IMR-90 (cell line): ENCODE data around the gene DOCK10. TPM values are rescaled to one million over a fixed set of nuclear protein-coding genes. Genes with fewer than 3 reads are reported as not detected.

ENCODE experiments used
- ATAC-seq: fragments of 200-7000 bp; cut with Tn5 transposase; 2 replicates; pipeline ENCODE4 v1.9.1; 2020; ENCODE audit warnings: low read depth, mild to moderate bottlenecking, moderate library complexity
- BruUV-seq: library from RNA; stranded (reverse); fragments of 400-500 nt; replicated peaks from 2 replicates; lab custom pipeline; 2021; lab: Mats Ljungman, UMichigan
- CTCF ChIA-PET: fragments of 300-600 bp; formaldehyde crosslinking; extraction: SDS; loops from one replicate; lab custom pipeline; 2021; ENCODE audit warnings: antibody characterized with exemption; lab: Yijun Ruan, JAX
- POLR2A ChIA-PET: fragments of 300-600 bp; sonication (Branson Sonifier 250); formaldehyde crosslinking; loops from one replicate; lab custom pipeline; 2022; ENCODE audit warnings: antibody characterized with exemption; ENCODE audit not compliant: unreplicated experiment; lab: Charles Lee
- DNase-seq: peaks from one replicate; pipeline ENCODE4 v3.0.0; 2013
- H2AFZ ChIP-seq: replicated peaks from 2 replicates; pipeline ENCODE3; 2013; ENCODE audit warnings: low read length, mild to moderate bottlenecking; ENCODE audit not compliant: poor library complexity
- H2AK5ac ChIP-seq: 2 replicates; pipeline ENCODE4 v1.6.1; 2013; ENCODE audit warnings: low read depth, low read length, inconsistent platforms
- H2AK9ac ChIP-seq: replicated peaks from 2 replicates; pipeline ENCODE3; 2013; ENCODE audit warnings: mild to moderate bottlenecking, low read depth, low read length, moderate library complexity; ENCODE audit not compliant: poor library complexity
- H2BK120ac ChIP-seq: 2 replicates; pipeline ENCODE4 v1.6.1; 2013; ENCODE audit warnings: low read depth, low read length, inconsistent platforms
- H2BK15ac ChIP-seq: 3 replicates; pipeline ENCODE4 v1.6.1; 2013; ENCODE audit warnings: low read depth, low read length, inconsistent platforms
- H2BK20ac ChIP-seq: 2 replicates; pipeline ENCODE4 v1.6.1; 2013; ENCODE audit warnings: low read depth, mild to moderate bottlenecking, inconsistent platforms, low read length, moderate library complexity
- H2BK5ac ChIP-seq: 2 replicates; pipeline ENCODE4 v1.6.1; 2013; ENCODE audit warnings: mild to moderate bottlenecking, low read depth, low read length, inconsistent platforms; ENCODE audit not compliant: poor library complexity, severe bottlenecking
- H3K14ac ChIP-seq: replicated peaks from 2 replicates; pipeline ENCODE4 v1.6.1; 2013; ENCODE audit warnings: low read depth, low read length, inconsistent platforms
- H3K18ac ChIP-seq: 2 replicates; pipeline ENCODE4 v1.6.1; 2013; ENCODE audit warnings: low read depth, low read length, control low read depth
- H3K23ac ChIP-seq: 2 replicates; pipeline ENCODE4 v1.6.1; 2013; ENCODE audit warnings: low read depth, low read length, inconsistent platforms
- H3K27ac ChIP-seq: 2 replicates; pipeline ENCODE4 v1.5.1; 2013; ENCODE audit warnings: mild to moderate bottlenecking, control low read depth, low read length; ENCODE audit not compliant: insufficient read depth
- H3K27me3 ChIP-seq: 2 replicates; pipeline ENCODE4 v1.6.1; 2013; ENCODE audit warnings: low read length; ENCODE audit not compliant: control insufficient read depth, insufficient read depth
- H3K36me3 ChIP-seq: 2 replicates; pipeline ENCODE4 v1.6.1; 2013; ENCODE audit warnings: low read length, mixed read lengths; ENCODE audit not compliant: control insufficient read depth, insufficient read depth
- H3K4ac ChIP-seq: 2 replicates; pipeline ENCODE4 v1.6.1; 2013; ENCODE audit warnings: low read depth, low read length, inconsistent platforms
- H3K4me1 ChIP-seq: 2 replicates; pipeline ENCODE4 v1.6.1; 2013; ENCODE audit warnings: low read length, mixed read lengths; ENCODE audit not compliant: control insufficient read depth, insufficient read depth
- H3K4me2 ChIP-seq: 2 replicates; pipeline ENCODE4 v1.6.1; 2013; ENCODE audit warnings: low read depth, mild to moderate bottlenecking, control low read depth, low read length, moderate library complexity
- H3K4me3 ChIP-seq: 2 replicates; pipeline ENCODE4 v1.5.1; 2013; ENCODE audit warnings: low read depth, mild to moderate bottlenecking, control low read depth, low read length, moderate library complexity; ENCODE audit not compliant: insufficient read depth
- H3K56ac ChIP-seq: 2 replicates; pipeline ENCODE4 v1.6.1; 2013; ENCODE audit warnings: low read length, inconsistent platforms; ENCODE audit not compliant: insufficient read depth; ENCODE audit errors: extremely low read depth
- H3K79me1 ChIP-seq, 2 experiments: 2 replicates each; pipeline ENCODE4 v1.6.1; 2013; ENCODE audit warnings: low read length in 2 of 2, inconsistent platforms in 1 of 2, low read depth in 1 of 2
- H3K9ac ChIP-seq: 2 replicates; pipeline ENCODE4 v1.6.1; 2013; ENCODE audit warnings: low read depth, low read length, control low read depth
- H3K9me1 ChIP-seq: 2 replicates; pipeline ENCODE4 v1.6.1; 2013; ENCODE audit warnings: low read length, inconsistent platforms; ENCODE audit not compliant: insufficient read depth
- H3K9me3 ChIP-seq: 2 replicates; pipeline ENCODE4 v1.6.1; 2013; ENCODE audit warnings: low read length; ENCODE audit not compliant: control insufficient read depth, insufficient read depth
- H4K20me1 ChIP-seq: 2 replicates; pipeline ENCODE4 v1.6.1; 2013; ENCODE audit warnings: low read length, inconsistent platforms; ENCODE audit not compliant: insufficient read depth
- H4K5ac ChIP-seq: 2 replicates; pipeline ENCODE4 v1.6.1; 2013; ENCODE audit warnings: mild to moderate bottlenecking, low read depth, low read length, control low read depth
- H4K8ac ChIP-seq, 2 experiments: 2 replicates each; pipeline ENCODE4 v1.6.1; 2013; ENCODE audit warnings: low read depth in 2 of 2, low read length in 2 of 2, control low read depth in 1 of 2, inconsistent platforms in 1 of 2
- H4K91ac ChIP-seq: 2 replicates; pipeline ENCODE4 v1.6.1; 2013; ENCODE audit warnings: low read depth, low read length, inconsistent platforms; ENCODE audit not compliant: insufficient read depth
- CEBPB ChIP-seq: IDR thresholded peaks from 2 replicates; pipeline ENCODE4 v1.6.1; 2012; ENCODE audit warnings: low read depth, low read length, improper control_type of control experiment
- FOS ChIP-seq: fragments of 150-350 bp; IDR thresholded peaks from 2 replicates; pipeline ENCODE4 v1.6.1; 2016; ENCODE audit warnings: low read depth, low read length
- MAFK ChIP-seq: IDR thresholded peaks from 2 replicates; pipeline ENCODE4 v1.6.1; 2012; ENCODE audit warnings: low read depth, low read length, improper control_type of control experiment
- RAD21 ChIP-seq: IDR thresholded peaks from 2 replicates; pipeline ENCODE4 v1.6.1; 2012; ENCODE audit warnings: low read length, improper control_type of control experiment
- RCOR1 ChIP-seq: IDR thresholded peaks from 2 replicates; pipeline ENCODE4 v1.6.1; 2012; ENCODE audit warnings: mild to moderate bottlenecking, low read length, improper control_type of control experiment; ENCODE audit not compliant: insufficient replicate concordance
- SMC3 ChIP-seq: fragments of 150-350 bp; IDR thresholded peaks from 2 replicates; pipeline ENCODE4 v1.6.1; 2016; ENCODE audit warnings: low read depth, mild to moderate bottlenecking, antibody characterized with exemption, low read length, moderate library complexity
- dilution Hi-C: fragments of 300-500 bp; cut with HindIII; formaldehyde crosslinking; loops from one replicate; pipeline ENCODE4 v1.14.3; 2018; ENCODE audit warnings: low sequenced_read_pairs; ENCODE audit not compliant: unreplicated experiment
- in situ Hi-C: fragments of 300-500 bp; cut with MboI; formaldehyde crosslinking; loops from 3 replicates; pipeline ENCODE4 v1.14.3; 2019; ENCODE audit warnings: low sequenced_read_pairs, inconsistent platforms, mixed read lengths
- intact Hi-C: fragments of 100-400 bp; cut with micrococcal nuclease; formaldehyde crosslinking; loops from 2 replicates; pipeline ENCODE4 v1.10.0; 2022
- polyA plus RNA-seq, 3 experiments: library from polyadenylated mRNA; depleted of rRNA; stranded (reverse); fragments of >200 nt; gene quantifications; 2 replicates each; pipeline ENCODE4 v1.2.3, GENCODE V29; 2012; ENCODE audit warnings: low replicate concordance in 1 of 3
- total RNA-seq: library from RNA; depleted of rRNA; stranded (reverse); fragments of >200 nt; gene quantifications from 2 replicates; pipeline ENCODE4 v1.2.3, GENCODE V29; 2012

The DOCK10 gene
- total and polyA plus RNA-seq, 2 of the 4 experiments (the other 2 are of a cell fraction): 58.6 to 75.3 TPM

DNA sequence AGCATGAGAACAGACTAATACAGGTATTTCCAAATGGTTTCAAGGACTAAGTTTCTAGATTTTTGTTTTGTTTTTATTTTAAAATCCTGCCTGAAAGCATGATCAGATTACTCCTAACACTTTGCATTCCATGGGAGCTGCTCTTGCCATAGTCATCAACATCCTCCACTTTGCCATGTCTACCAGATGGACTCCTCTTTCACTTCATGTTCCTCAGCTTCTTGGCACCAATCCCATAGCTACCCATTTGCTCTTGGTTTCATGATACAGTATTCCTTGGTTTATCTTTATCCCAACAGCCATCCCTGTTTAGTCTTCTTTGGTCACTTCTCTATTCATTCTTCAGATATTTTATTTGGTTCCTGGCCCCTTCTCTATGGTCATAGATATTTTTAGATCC, 171.9 kb downstream of the DOCK10 start:
- Histone ChIP-seq H4K5ac (no peak overlapping the region; the same call in 1 of the 2 replicates), H4K20me1 (no peaks in the 10 kb centered on the region), H3K14ac (peak overlapping the region; percentile 47; the same call in 1 of the 2 replicates), H2BK15ac (peak overlapping the region; percentile 12; the same call in 2 of the 3 replicates), H2BK5ac (peak overlapping the region; percentile 97), H3K9ac (no peak overlapping the region), H3K9me3 (no peaks in the 10 kb centered on the region), H3K4ac (peak overlapping the region; percentile 22; the same call in 1 of the 2 replicates), H3K79me1 (peaks cover 6% of the 10 kb centered on the region in 2 experiments; a peak in 1 of 4 replicates), H3K23ac (no peak overlapping the region), H3K4me1 (no peaks in the 10 kb centered on the region; the same call in 1 of the 2 replicates), H4K91ac (peak overlapping the region; percentile 48), H3K56ac (no peak overlapping the region), H2BK20ac (peak overlapping the region; percentile 21; the same call in 1 of the 2 replicates), H3K18ac (peak overlapping the region; percentile 52; the same call in 1 of the 2 replicates), H2AK9ac (no peak overlapping the region), H3K27ac (peak overlapping the region; percentile 68; the same call in 1 of the 2 replicates), H3K4me2 (no peak overlapping the region), H3K36me3 (no peaks in the 10 kb centered on the region; the same call in 1 of the 2 replicates), H3K27me3 (no peaks in the 10 kb centered on the region), H4K8ac (peak overlapping the region; percentile 26 to 42), H3K9me1 (no peaks in the 10 kb centered on the region; the same call in 1 of the 2 replicates), H2BK120ac (peak overlapping the region; percentile 65; the same call in 1 of the 2 replicates), H2AK5ac (peak overlapping the region; percentile 35; the same call in 1 of the 2 replicates), H3K4me3 (no peak overlapping the region), H2AFZ (no peak overlapping the region)
- TF ChIP-seq FOS (no peak), MAFK (no peak), RCOR1 (no peak), SMC3 (no peak), CEBPB (no peak), RAD21 (no peak)
- POLR2A ChIA-PET: no interaction called here
- no TSS peak for BruUV-seq
- CTCF ChIA-PET: interaction anchor here (0.5 kb wide), 1 partner anchor 154 kb away, joined by 3 read pairs; no protein-coding TSS in a partner anchor
- dilution Hi-C loops: no loop called here
- intact Hi-C loops: no loop called here
- ATAC-seq (peak; percentile 30), DNase-seq (peak; percentile 61)
- in situ Hi-C loops: no loop called here
